GM23338 (cell line): ENCODE results near the gene AP1S1.

Experiments
- CREB1 ChIP-seq: fragments of 250-450 bp; sonication (Bioruptor Pico); IDR thresholded peaks from 2 replicates; pipeline ENCODE4 v1.5.0; 2020; ENCODE audit warnings: low read depth, mild to moderate bottlenecking, moderate library complexity
- CTCF ChIP-seq, 2 experiments: fragments of 200-600 bp in 1 of 2; sonication (generic) in 1 of 2; conservative IDR thresholded peaks; 2 replicates each; pipeline versions ENCODE4 v1.5.1 to v1.6.1; 2016 to 2017; ENCODE audit warnings: antibody characterized with exemption in 2 of 2, low read depth in 2 of 2, mild to moderate bottlenecking in 2 of 2, moderate library complexity in 1 of 2
- EZH2 ChIP-seq: fragments of 200-600 bp; sonication (generic); IDR thresholded peaks from one replicate; pipeline ENCODE4 v1.8.0; 2017; ENCODE audit warnings: antibody characterized with exemption, mild to moderate bottlenecking, low read depth; ENCODE audit not compliant: unreplicated experiment
- POLR2AphosphoS5 ChIP-seq: IDR thresholded peaks from 2 replicates; pipeline ENCODE4 v1.6.1; 2016; ENCODE audit warnings: antibody characterized with exemption, low read depth
- ZNF114 ChIP-seq: fragments of 250-450 bp; sonication (Bioruptor Pico); IDR thresholded peaks from 2 replicates; pipeline ENCODE4 v1.5.0; 2020; ENCODE audit warnings: mild to moderate bottlenecking, moderate library complexity

GRCh38 chr7:101159696-101160674 lies 5.7 kb downstream of the AP1S1 start:
- TF ChIP-seq CREB1 (CRISPR knock-in tag) = no peak
- no peak for TF ChIP-seq CTCF (conservative IDR thresholded peaks at IDR 0.05; ENCODE audit: low read depth in 2 of 2)
- TF ChIP-seq ZNF114 (CRISPR knock-in tag) = no peak
- no peak for TF ChIP-seq POLR2AphosphoS5
- TF ChIP-seq EZH2 = no peak
